Neural cell (in vitro differentiated cells): Measurements from ENCODE around the gene PLXNC1. TPM values are rescaled to one million over a fixed set of nuclear protein-coding genes. Genes with fewer than 3 reads are reported as not detected.

Experiments used
- H2AFZ ChIP-seq: fragments of 200-600, 300-800 bp; sonication (generic), shearing (Covaris generic); 2 replicates; pipeline ENCODE4 v1.6.0; 2014; ENCODE audit warnings: low read depth, mild to moderate bottlenecking, antibody characterized with exemption, low read length, moderate library complexity
- H3F3A ChIP-seq: fragments of 200-600 bp; shearing (Covaris generic); 2 replicates; pipeline ENCODE4 v1.6.1; 2016; ENCODE audit warnings: mild to moderate bottlenecking, moderate library complexity, mixed read lengths, antibody characterized with exemption, low read length; ENCODE audit not compliant: insufficient read depth, poor library complexity, severe bottlenecking
- H3K27ac ChIP-seq: fragments of 200-600, 300-800 bp; sonication (generic), shearing (Covaris generic); 2 replicates; pipeline ENCODE4 v1.5.1; 2014; ENCODE audit warnings: mild to moderate bottlenecking, low read length, moderate library complexity
- H3K27me3 ChIP-seq: fragments of 300-800, 200-600 bp; sonication (generic), shearing (Covaris generic); 2 replicates; pipeline ENCODE4 v1.6.0; 2014; ENCODE audit warnings: mild to moderate bottlenecking, low read depth, low read length, moderate library complexity; ENCODE audit not compliant: insufficient read depth
- H3K36me3 ChIP-seq: fragments of 300-800, 200-600 bp; sonication (generic), shearing (Covaris generic); 2 replicates; pipeline ENCODE4 v1.5.1; 2014; ENCODE audit warnings: mild to moderate bottlenecking, antibody characterized with exemption, low read length, moderate library complexity; ENCODE audit not compliant: insufficient read depth
- H3K4me2 ChIP-seq: fragments of 300-800, 200-600 bp; sonication (generic), shearing (Covaris generic); 2 replicates; pipeline ENCODE4 v1.6.0; 2014; ENCODE audit warnings: mild to moderate bottlenecking, low read length
- H3K4me3 ChIP-seq: fragments of 300-800, 200-600 bp; sonication (generic), shearing (Covaris generic); 2 replicates; pipeline ENCODE4 v1.5.1; 2014; ENCODE audit warnings: mild to moderate bottlenecking, low read length, moderate library complexity
- H3K79me2 ChIP-seq: fragments of 200-600 bp; shearing (Covaris generic); replicated peaks from 2 replicates; pipeline ENCODE4 v1.6.0; 2014; ENCODE audit warnings: mild to moderate bottlenecking, low read length, moderate library complexity; ENCODE audit not compliant: insufficient read depth
- H3K9ac ChIP-seq: fragments of 300-800, 200-600 bp; sonication (generic), shearing (Covaris generic); 2 replicates; pipeline ENCODE4 v1.6.1; 2016; ENCODE audit warnings: mild to moderate bottlenecking, low read length, mixed read lengths
- H3K9me2 ChIP-seq: fragments of 200-600 bp; shearing (Covaris generic); 2 replicates; pipeline ENCODE4 v1.6.1; 2016; ENCODE audit warnings: mild to moderate bottlenecking, low read length, mixed read lengths; ENCODE audit not compliant: insufficient read depth
- H3K9me3 ChIP-seq: fragments of 200-600, 300-800 bp; sonication (generic), shearing (Covaris generic); 2 replicates; pipeline ENCODE4 v1.6.1; 2016; ENCODE audit warnings: mild to moderate bottlenecking, mixed run types, low read length, moderate library complexity, mixed read lengths
- H4K20me1 ChIP-seq: fragments of 200-600 bp; shearing (Covaris generic); 2 replicates; pipeline ENCODE4 v1.6.1; 2016; ENCODE audit warnings: mild to moderate bottlenecking, mixed run types; ENCODE audit not compliant: insufficient read depth
- CTCF ChIP-seq: fragments of 450-650 bp; IDR thresholded peaks from 2 replicates; pipeline ENCODE4 v1.5.1; 2014; ENCODE audit warnings: antibody characterized with exemption, mild to moderate bottlenecking, moderate library complexity; ENCODE audit not compliant: poor library complexity, severe bottlenecking
- EP300 ChIP-seq: fragments of 450-650 bp; conservative IDR thresholded peaks from 2 replicates; pipeline ENCODE4 v1.6.1; 2014; ENCODE audit warnings: antibody characterized with exemption, mild to moderate bottlenecking, moderate library complexity; ENCODE audit not compliant: poor library complexity, severe bottlenecking
- EZH2 ChIP-seq: fragments of 200-600, 300-800 bp; shearing (Covaris generic), sonication (generic); IDR thresholded peaks from 2 replicates; pipeline ENCODE4 v1.6.1; 2014; ENCODE audit warnings: antibody characterized with exemption, low read length, borderline replicate concordance, mild to moderate bottlenecking; ENCODE audit not compliant: insufficient read depth, poor library complexity, severe bottlenecking
- MXI1 ChIP-seq: fragments of 450-650 bp; conservative IDR thresholded peaks from 2 replicates; pipeline ENCODE4 v1.6.1; 2014; ENCODE audit warnings: antibody characterized with exemption, mild to moderate bottlenecking; ENCODE audit not compliant: poor library complexity, severe bottlenecking
- POLR2AphosphoS5 ChIP-seq: IDR thresholded peaks from 2 replicates; pipeline ENCODE4 v1.6.1; 2012
- RAD21 ChIP-seq: fragments of 450-650 bp; conservative IDR thresholded peaks from 2 replicates; pipeline ENCODE4 v1.6.1; 2014; ENCODE audit warnings: antibody characterized with exemption, mild to moderate bottlenecking, moderate library complexity
- REST ChIP-seq: IDR thresholded peaks from 2 replicates; pipeline ENCODE4 v1.6.1; 2012; ENCODE audit warnings: borderline replicate concordance
- SMC3 ChIP-seq: fragments of 450-650 bp; conservative IDR thresholded peaks from 2 replicates; pipeline ENCODE4 v1.6.1; 2014; ENCODE audit warnings: antibody characterized with exemption, mild to moderate bottlenecking, moderate library complexity; ENCODE audit not compliant: poor library complexity
- TAF1 ChIP-seq: IDR thresholded peaks from 2 replicates; pipeline ENCODE4 v1.6.1; 2012; ENCODE audit warnings: low read depth
- polyA plus RNA-seq: library from polyadenylated mRNA; depleted of rRNA; stranded (reverse); fragments of >200 nt; gene quantifications from 2 replicates; pipeline ENCODE4 v1.2.3, GENCODE V29; 2014

Gene PLXNC1
- polyA plus RNA-seq, 1 donor from 2014 or later = 76.3 TPM

- H2AFZ ChIP-seq = no peak overlapping the region
- H3K36me3 ChIP-seq = peaks cover 21% of the 10 kb centered on the region
- no peak for TF ChIP-seq EP300
- no peak for TF ChIP-seq TAF1
- no peak for TF ChIP-seq RAD21
- no peak for TF ChIP-seq EZH2
- TF ChIP-seq MXI1 = no peak
- no peak for TF ChIP-seq POLR2AphosphoS5
- no peak for TF ChIP-seq REST
- no peak for TF ChIP-seq SMC3
- no peak for TF ChIP-seq CTCF
- H3F3A ChIP-seq = no peaks in the 10 kb centered on the region
- H3K27ac ChIP-seq = no peak overlapping the region
- H3K9me2 ChIP-seq = no peaks in the 10 kb centered on the region
- H3K27me3 ChIP-seq = no peaks in the 10 kb centered on the region
- H3K79me2 ChIP-seq = no peaks in the 10 kb centered on the region
- no peak overlapping the region for H3K4me2 ChIP-seq
- H4K20me1 ChIP-seq = no peaks in the 10 kb centered on the region
- H3K9me3 ChIP-seq = no peaks in the 10 kb centered on the region
- no peak overlapping the region for H3K4me3 ChIP-seq
- no peak overlapping the region for H3K9ac ChIP-seq
Observed at GRCh38 chr12:94305130-94305957, 157.0 kb downstream of the PLXNC1 start.

GRCh38 chr12:94308612-94309011 is 160.2 kb downstream of the PLXNC1 start:
- H3F3A ChIP-seq = no peaks in the 10 kb centered on the region
- H3K9me3 ChIP-seq = no peaks in the 10 kb centered on the region
- H3K4me3 ChIP-seq = no peak overlapping the region
- peaks cover 7% of the 10 kb centered on the region for H3K36me3 ChIP-seq
- H3K27ac ChIP-seq = no peak overlapping the region
- no peak overlapping the region for H2AFZ ChIP-seq
- H3K4me2 ChIP-seq = no peak overlapping the region
- TF ChIP-seq TAF1 = no peak
- TF ChIP-seq MXI1 = no peak
- no peak for TF ChIP-seq CTCF
- TF ChIP-seq RAD21 = no peak
- TF ChIP-seq REST = no peak
- no peak for TF ChIP-seq EP300
- H3K9me2 ChIP-seq = no peaks in the 10 kb centered on the region
- no peaks in the 10 kb centered on the region for H3K27me3 ChIP-seq
- H4K20me1 ChIP-seq = no peaks in the 10 kb centered on the region
- no peaks in the 10 kb centered on the region for H3K79me2 ChIP-seq
- no peak overlapping the region for H3K9ac ChIP-seq
